IMR-90 (cell line): Measurements from ENCODE around the gene USP7. TPM values are rescaled to one million over a fixed set of nuclear protein-coding genes. Genes with fewer than 3 reads are reported as not detected.

Experiments
- ATAC-seq: fragments of 200-7000 bp; cut with Tn5 transposase; 2 replicates; pipeline ENCODE4 v1.9.1; 2020; ENCODE audit warnings: low read depth, mild to moderate bottlenecking, moderate library complexity
- BruUV-seq: library from RNA; stranded (reverse); fragments of 400-500 nt; replicated peaks from 2 replicates; lab custom pipeline; 2021; lab: Mats Ljungman, UMichigan
- CTCF ChIA-PET: fragments of 300-600 bp; formaldehyde crosslinking; extraction: SDS; loops from one replicate; lab custom pipeline; 2021; ENCODE audit warnings: antibody characterized with exemption; lab: Yijun Ruan, JAX
- POLR2A ChIA-PET: fragments of 300-600 bp; sonication (Branson Sonifier 250); formaldehyde crosslinking; loops from one replicate; lab custom pipeline; 2022; ENCODE audit warnings: antibody characterized with exemption; ENCODE audit not compliant: unreplicated experiment; lab: Charles Lee
- DNase-seq: peaks from one replicate; pipeline ENCODE4 v3.0.0; 2013
- H2AFZ ChIP-seq: replicated peaks from 2 replicates; pipeline ENCODE3; 2013; ENCODE audit warnings: low read length, mild to moderate bottlenecking; ENCODE audit not compliant: poor library complexity
- H2AK5ac ChIP-seq: 2 replicates; pipeline ENCODE4 v1.6.1; 2013; ENCODE audit warnings: low read depth, low read length, inconsistent platforms
- H2AK9ac ChIP-seq: replicated peaks from 2 replicates; pipeline ENCODE3; 2013; ENCODE audit warnings: mild to moderate bottlenecking, low read depth, low read length, moderate library complexity; ENCODE audit not compliant: poor library complexity
- H2BK120ac ChIP-seq: 2 replicates; pipeline ENCODE4 v1.6.1; 2013; ENCODE audit warnings: low read depth, low read length, inconsistent platforms
- H2BK15ac ChIP-seq: 3 replicates; pipeline ENCODE4 v1.6.1; 2013; ENCODE audit warnings: low read depth, low read length, inconsistent platforms
- H2BK20ac ChIP-seq: 2 replicates; pipeline ENCODE4 v1.6.1; 2013; ENCODE audit warnings: low read depth, mild to moderate bottlenecking, inconsistent platforms, low read length, moderate library complexity
- H2BK5ac ChIP-seq: 2 replicates; pipeline ENCODE4 v1.6.1; 2013; ENCODE audit warnings: mild to moderate bottlenecking, low read depth, low read length, inconsistent platforms; ENCODE audit not compliant: poor library complexity, severe bottlenecking
- H3K14ac ChIP-seq: replicated peaks from 2 replicates; pipeline ENCODE4 v1.6.1; 2013; ENCODE audit warnings: low read depth, low read length, inconsistent platforms
- H3K18ac ChIP-seq: 2 replicates; pipeline ENCODE4 v1.6.1; 2013; ENCODE audit warnings: low read depth, low read length, control low read depth
- H3K23ac ChIP-seq: 2 replicates; pipeline ENCODE4 v1.6.1; 2013; ENCODE audit warnings: low read depth, low read length, inconsistent platforms
- H3K27ac ChIP-seq: 2 replicates; pipeline ENCODE4 v1.5.1; 2013; ENCODE audit warnings: mild to moderate bottlenecking, control low read depth, low read length; ENCODE audit not compliant: insufficient read depth
- H3K27me3 ChIP-seq: 2 replicates; pipeline ENCODE4 v1.6.1; 2013; ENCODE audit warnings: low read length; ENCODE audit not compliant: control insufficient read depth, insufficient read depth
- H3K36me3 ChIP-seq: 2 replicates; pipeline ENCODE4 v1.6.1; 2013; ENCODE audit warnings: low read length, mixed read lengths; ENCODE audit not compliant: control insufficient read depth, insufficient read depth
- H3K4ac ChIP-seq: 2 replicates; pipeline ENCODE4 v1.6.1; 2013; ENCODE audit warnings: low read depth, low read length, inconsistent platforms
- H3K4me1 ChIP-seq: 2 replicates; pipeline ENCODE4 v1.6.1; 2013; ENCODE audit warnings: low read length, mixed read lengths; ENCODE audit not compliant: control insufficient read depth, insufficient read depth
- H3K4me2 ChIP-seq: 2 replicates; pipeline ENCODE4 v1.6.1; 2013; ENCODE audit warnings: low read depth, mild to moderate bottlenecking, control low read depth, low read length, moderate library complexity
- H3K4me3 ChIP-seq: 2 replicates; pipeline ENCODE4 v1.5.1; 2013; ENCODE audit warnings: low read depth, mild to moderate bottlenecking, control low read depth, low read length, moderate library complexity; ENCODE audit not compliant: insufficient read depth
- H3K56ac ChIP-seq: 2 replicates; pipeline ENCODE4 v1.6.1; 2013; ENCODE audit warnings: low read length, inconsistent platforms; ENCODE audit not compliant: insufficient read depth; ENCODE audit errors: extremely low read depth
- H3K79me1 ChIP-seq, 2 experiments: 2 replicates each; pipeline ENCODE4 v1.6.1; 2013; ENCODE audit warnings: low read length in 2 of 2, inconsistent platforms in 1 of 2, low read depth in 1 of 2
- H3K9ac ChIP-seq: 2 replicates; pipeline ENCODE4 v1.6.1; 2013; ENCODE audit warnings: low read depth, low read length, control low read depth
- H3K9me1 ChIP-seq: 2 replicates; pipeline ENCODE4 v1.6.1; 2013; ENCODE audit warnings: low read length, inconsistent platforms; ENCODE audit not compliant: insufficient read depth
- H3K9me3 ChIP-seq: 2 replicates; pipeline ENCODE4 v1.6.1; 2013; ENCODE audit warnings: low read length; ENCODE audit not compliant: control insufficient read depth, insufficient read depth
- H4K20me1 ChIP-seq: 2 replicates; pipeline ENCODE4 v1.6.1; 2013; ENCODE audit warnings: low read length, inconsistent platforms; ENCODE audit not compliant: insufficient read depth
- H4K5ac ChIP-seq: 2 replicates; pipeline ENCODE4 v1.6.1; 2013; ENCODE audit warnings: mild to moderate bottlenecking, low read depth, low read length, control low read depth
- H4K8ac ChIP-seq, 2 experiments: 2 replicates each; pipeline ENCODE4 v1.6.1; 2013; ENCODE audit warnings: low read depth in 2 of 2, low read length in 2 of 2, control low read depth in 1 of 2, inconsistent platforms in 1 of 2
- H4K91ac ChIP-seq: 2 replicates; pipeline ENCODE4 v1.6.1; 2013; ENCODE audit warnings: low read depth, low read length, inconsistent platforms; ENCODE audit not compliant: insufficient read depth
- BHLHE40 ChIP-seq: fragments of 150-350 bp; IDR thresholded peaks from 2 replicates; pipeline ENCODE4 v1.6.1; 2016; ENCODE audit warnings: mild to moderate bottlenecking, low read depth, low read length
- CEBPB ChIP-seq: IDR thresholded peaks from 2 replicates; pipeline ENCODE4 v1.6.1; 2012; ENCODE audit warnings: low read depth, low read length, improper control_type of control experiment
- CHD1 ChIP-seq: IDR thresholded peaks from 2 replicates; pipeline ENCODE4 v1.6.1; 2012; ENCODE audit warnings: low read depth, low read length, improper control_type of control experiment
- CTCF ChIP-seq: conservative IDR thresholded peaks from 2 replicates; pipeline ENCODE4 v1.5.1; 2012; ENCODE audit warnings: mild to moderate bottlenecking, low read depth, low read length, improper control_type of control experiment
- ELK1 ChIP-seq: fragments of 150-350 bp; IDR thresholded peaks from 2 replicates; pipeline ENCODE4 v1.6.1; 2016; ENCODE audit warnings: low read depth, mild to moderate bottlenecking, low read length, moderate library complexity, borderline replicate concordance
- FOS ChIP-seq: fragments of 150-350 bp; IDR thresholded peaks from 2 replicates; pipeline ENCODE4 v1.6.1; 2016; ENCODE audit warnings: low read depth, low read length
- MAFK ChIP-seq: IDR thresholded peaks from 2 replicates; pipeline ENCODE4 v1.6.1; 2012; ENCODE audit warnings: low read depth, low read length, improper control_type of control experiment
- MAZ ChIP-seq: IDR thresholded peaks from 2 replicates; pipeline ENCODE4 v1.6.1; 2012; ENCODE audit warnings: low read depth, mild to moderate bottlenecking, low read length, improper control_type of control experiment, moderate library complexity, borderline replicate concordance
- NFE2L2 ChIP-seq: fragments of 150-350 bp; IDR thresholded peaks from 2 replicates; pipeline ENCODE4 v1.6.1; 2016; ENCODE audit warnings: low read depth, mild to moderate bottlenecking, low read length
- POLR2A ChIP-seq: IDR thresholded peaks from 2 replicates; pipeline ENCODE4 v1.6.1; 2012; ENCODE audit warnings: mild to moderate bottlenecking, low read depth, low read length
- RAD21 ChIP-seq: IDR thresholded peaks from 2 replicates; pipeline ENCODE4 v1.6.1; 2012; ENCODE audit warnings: low read length, improper control_type of control experiment
- RFX5 ChIP-seq: IDR thresholded peaks from 2 replicates; pipeline ENCODE4 v1.8.0; 2012; ENCODE audit warnings: low read depth, mild to moderate bottlenecking, low read length, moderate library complexity
- SMC3 ChIP-seq: fragments of 150-350 bp; IDR thresholded peaks from 2 replicates; pipeline ENCODE4 v1.6.1; 2016; ENCODE audit warnings: low read depth, mild to moderate bottlenecking, antibody characterized with exemption, low read length, moderate library complexity
- USF2 ChIP-seq: fragments of 150-350 bp; IDR thresholded peaks from 2 replicates; pipeline ENCODE4 v1.6.1; 2017; ENCODE audit warnings: mild to moderate bottlenecking, antibody characterized with exemption, low read length, low read depth
- WGBS, 2 experiments: methylation state at CpG; one replicate each; pipeline versions ENCODE4 v1.1.5 to v1.1.7; 2013; ENCODE audit warnings: missing lambda C conversion rate in 2 of 2; ENCODE audit not compliant: insufficient read length in 1 of 2; ENCODE audit errors: extremely low coverage in 2 of 2; 5-methylcytosine and 5-hydroxymethylcytosine counted together
- dilution Hi-C: fragments of 300-500 bp; cut with HindIII; formaldehyde crosslinking; loops from one replicate; pipeline ENCODE4 v1.14.3; 2018; ENCODE audit warnings: low sequenced_read_pairs; ENCODE audit not compliant: unreplicated experiment
- in situ Hi-C: fragments of 300-500 bp; cut with MboI; formaldehyde crosslinking; loops from 3 replicates; pipeline ENCODE4 v1.14.3; 2019; ENCODE audit warnings: low sequenced_read_pairs, inconsistent platforms, mixed read lengths
- intact Hi-C: fragments of 100-400 bp; cut with micrococcal nuclease; formaldehyde crosslinking; loops from 2 replicates; pipeline ENCODE4 v1.10.0; 2022
- polyA plus RNA-seq, 3 experiments: library from polyadenylated mRNA; depleted of rRNA; stranded (reverse); fragments of >200 nt; gene quantifications; 2 replicates each; pipeline ENCODE4 v1.2.3, GENCODE V29; 2012; ENCODE audit warnings: low replicate concordance in 1 of 3
- total RNA-seq: library from RNA; depleted of rRNA; stranded (reverse); fragments of >200 nt; gene quantifications from 2 replicates; pipeline ENCODE4 v1.2.3, GENCODE V29; 2012

USP7 gene
- total and polyA plus RNA-seq, 2 of the 4 experiments (the other 2 are of a cell fraction): 17.8 to 28.3 TPM

- H3K9ac ChIP-seq: no peak overlapping the region
- no peak overlapping the region for H3K27ac ChIP-seq
- ChIA-PET CTCF (no interaction called here), POLR2A (no interaction called here)
- H2AK9ac ChIP-seq: no peak overlapping the region
- H2AFZ ChIP-seq: no peak overlapping the region
- H3K9me3 ChIP-seq: no peaks in the 10 kb centered on the region
- H3K4me1 ChIP-seq: peaks cover 21% of the 10 kb centered on the region
- H2BK20ac ChIP-seq: no peak overlapping the region
- H3K4ac ChIP-seq: no peak overlapping the region
- no peak overlapping the region for H3K14ac ChIP-seq
- TF ChIP-seq CTCF (no peak), RAD21 (no peak), USF2 (no peak), FOS (no peak), MAFK (no peak), BHLHE40 (no peak), SMC3 (no peak), POLR2A (no peak), CEBPB (no peak), MAZ (no peak), NFE2L2 (no peak), RFX5 (no peak), ELK1 (no peak), CHD1 (no peak)
- peaks cover 15% of the 10 kb centered on the region for H3K9me1 ChIP-seq
- H2AK5ac ChIP-seq: no peak overlapping the region
- no peak for ATAC-seq
- no peak overlapping the region for H3K23ac ChIP-seq
- H2BK15ac ChIP-seq: no peak overlapping the region
- H4K91ac ChIP-seq: no peak overlapping the region
- dilution Hi-C loops (no loop called here), in situ Hi-C loops (no loop called here), intact Hi-C loops (no loop called here)
- no peak overlapping the region for H3K56ac ChIP-seq
- H4K20me1 ChIP-seq: peaks cover 70% of the 10 kb centered on the region
- 96% methylated on average over 11 of the region's 15 CpGs; no CpG with 5 or more reads in 1 of the 2 experiments for WGBS, 2 experiments
- H3K36me3 ChIP-seq: peaks cover 49% of the 10 kb centered on the region
- H2BK120ac ChIP-seq: no peak overlapping the region
- no peak overlapping the region for H3K4me3 ChIP-seq
- no peak overlapping the region for H3K4me2 ChIP-seq
- no peak overlapping the region for H2BK5ac ChIP-seq
- no peak overlapping the region for H4K8ac ChIP-seq
- H4K5ac ChIP-seq: no peak overlapping the region
- no peak overlapping the region for H3K18ac ChIP-seq
- no TSS peak for BruUV-seq
- H3K27me3 ChIP-seq: no peaks in the 10 kb centered on the region
- peaks cover 26 to 64% of the 10 kb centered on the region in 2 experiments; a peak in 3 of 4 replicates for H3K79me1 ChIP-seq
- DNase-seq: no peak
Measured at GRCh38 chr16:8847623-8848022, 116.1 kb downstream of the USP7 start.
